Measurements from ENCODE around the gene ARIH2.

- no peak for TF ChIP-seq FOXM1 (IDR thresholded peaks at IDR 0.05; ENCODE audit: borderline replicate concordance, low read depth)
- no peak for TF ChIP-seq REST (IDR thresholded peaks at IDR 0.05; ENCODE audit: low read depth)
- no peak for TF ChIP-seq MAX (IDR thresholded peaks at IDR 0.05)
- no peak for TF ChIP-seq EP300 (IDR thresholded peaks at IDR 0.05; ENCODE audit: borderline replicate concordance)
- no peak for TF ChIP-seq EGR1 (IDR thresholded peaks at IDR 0.05)
- TF ChIP-seq USF1 (IDR thresholded peaks at IDR 0.05), result no peak
- TF ChIP-seq YY1 (IDR thresholded peaks at IDR 0.05; ENCODE audit: low read depth), result no peak
Observed at GRCh38 chr3:48929358-48930035, 10.9 kb downstream of the ARIH2 start.

Data from Ishikawa (cell line).